OCI-LY7 (cell line): Measurements from ENCODE around the gene AOPEP. TPM values are rescaled to one million over a fixed set of nuclear protein-coding genes. Genes with fewer than 3 reads are reported as not detected.
"Not testable (repeated sequence)": the region's sequence is repeated elsewhere in the genome, so short reads cannot be mapped to it uniquely, and the experiment has no call there.

Source experiments
- BruUV-seq: library from RNA; stranded (reverse); fragments of 400-500 nt; replicated peaks from 2 replicates; lab custom pipeline; 2021; lab: Mats Ljungman, UMichigan
- CTCF ChIA-PET: fragments of 300-600 bp; sonication (Branson Sonifier 250); formaldehyde crosslinking; loops from one replicate; lab custom pipeline; 2022; ENCODE audit warnings: antibody characterized with exemption; ENCODE audit not compliant: unreplicated experiment; lab: Charles Lee
- POLR2A ChIA-PET: fragments of 300-600 bp; sonication (Branson Sonifier 250); formaldehyde crosslinking; loops from one replicate; lab custom pipeline; 2022; ENCODE audit warnings: antibody characterized with exemption; lab: Charles Lee
- DNase-seq: peaks from one replicate; pipeline ENCODE4 v3.0.0-alpha.2; 2015; ENCODE audit warnings: low spot score
- H2AFZ ChIP-seq: fragments of 200-600 bp; sonication (generic), shearing (Covaris generic); 2 replicates; pipeline ENCODE4 v1.6.1; 2014; ENCODE audit warnings: mild to moderate bottlenecking, antibody characterized with exemption, low read length, moderate library complexity
- H3K27ac ChIP-seq: fragments of 200-600 bp; sonication (generic); 2 replicates; pipeline ENCODE4 v1.5.1; 2014; ENCODE audit warnings: mixed run types, low read depth, mild to moderate bottlenecking, moderate library complexity, low read length, inconsistent platforms; ENCODE audit not compliant: poor library complexity, severe bottlenecking
- H3K36me3 ChIP-seq: fragments of 200-600 bp; sonication (generic); 2 replicates; pipeline ENCODE4 v1.6.1; 2014; ENCODE audit warnings: mild to moderate bottlenecking, antibody characterized with exemption, low read length, moderate library complexity, mixed read lengths; ENCODE audit not compliant: insufficient read depth
- H3K4me1 ChIP-seq: fragments of 200-600 bp; sonication (generic); 2 replicates; pipeline ENCODE4 v1.5.1; 2014; ENCODE audit warnings: mild to moderate bottlenecking, low read length; ENCODE audit not compliant: insufficient read depth, poor library complexity, severe bottlenecking
- H3K4me2 ChIP-seq: fragments of 200-600 bp; sonication (generic); 2 replicates; pipeline ENCODE4 v1.6.1; 2014; ENCODE audit warnings: mild to moderate bottlenecking, low read length
- H3K4me3 ChIP-seq: fragments of 200-600 bp; sonication (generic); 2 replicates; pipeline ENCODE4 v1.5.1; 2014; ENCODE audit warnings: mild to moderate bottlenecking, low read depth, low read length; ENCODE audit not compliant: poor library complexity, severe bottlenecking
- H3K79me2 ChIP-seq: fragments of 200-600 bp; sonication (generic); 2 replicates; pipeline ENCODE4 v1.6.1; 2016; ENCODE audit warnings: low read depth, mild to moderate bottlenecking, low read length, moderate library complexity, mixed read lengths; ENCODE audit not compliant: insufficient read depth
- H3K9me2 ChIP-seq: fragments of 200-600 bp; sonication (generic); 2 replicates; pipeline ENCODE4 v1.6.1; 2016; ENCODE audit warnings: mild to moderate bottlenecking, low read length, mixed read lengths; ENCODE audit not compliant: insufficient read depth
- H3K9me3 ChIP-seq: fragments of 200-600 bp; sonication (generic); 2 replicates; pipeline ENCODE4 v1.6.1; 2014; ENCODE audit warnings: mild to moderate bottlenecking, mixed run types, low read length, mixed read lengths
- H4K20me1 ChIP-seq: fragments of 200-600 bp; sonication (generic); 2 replicates; pipeline ENCODE4 v1.6.1; 2014; ENCODE audit warnings: mild to moderate bottlenecking, antibody characterized with exemption, low read length, moderate library complexity, mixed read lengths; ENCODE audit not compliant: insufficient read depth
- EZH2phosphoT487 ChIP-seq: fragments of 200-600 bp; sonication (generic); IDR thresholded peaks from 2 replicates; pipeline ENCODE4 v1.6.1; 2018; ENCODE audit warnings: low read depth, borderline replicate concordance, mild to moderate bottlenecking, mixed run types, antibody characterized with exemption, low read length, moderate library complexity, mixed read lengths
- intact Hi-C: fragments of 100-400 bp; cut with micrococcal nuclease; formaldehyde crosslinking; loops from one replicate; pipeline ENCODE4 v1.10.0; 2022; ENCODE audit not compliant: unreplicated experiment
- total RNA-seq, 2 experiments: library from RNA; depleted of rRNA in 1 of 2; stranded (reverse); fragments of >200 nt in 1 of 2; shearing (Covaris generic) in 1 of 2; gene quantifications; 2 replicates each; pipeline ENCODE4 v1.2.3, GENCODE V29; 2014 to 2022
- TF ChIP-seq, protein P1 (sequence below): fragments of 200-600 bp; sonication (generic); conservative IDR thresholded peaks from 2 replicates; pipeline ENCODE4 v1.5.1; 2014; ENCODE audit warnings: mild to moderate bottlenecking, antibody characterized with exemption, low read length, moderate library complexity, mixed read lengths

Gene AOPEP
- total RNA-seq, 2 experiments from 2014 or later: 17.3 to 24.3 TPM

- no peak overlapping the region for H3K4me3 ChIP-seq
- H3K27ac ChIP-seq: no peak overlapping the region
- H3K79me2 ChIP-seq: no peaks in the 10 kb centered on the region
- H3K4me2 ChIP-seq: no peak overlapping the region
- no peaks in the 10 kb centered on the region for H4K20me1 ChIP-seq
- no peaks in the 10 kb centered on the region for H3K9me2 ChIP-seq
- POLR2A ChIA-PET: no interaction called here
- TF ChIP-seq, protein P1, sequence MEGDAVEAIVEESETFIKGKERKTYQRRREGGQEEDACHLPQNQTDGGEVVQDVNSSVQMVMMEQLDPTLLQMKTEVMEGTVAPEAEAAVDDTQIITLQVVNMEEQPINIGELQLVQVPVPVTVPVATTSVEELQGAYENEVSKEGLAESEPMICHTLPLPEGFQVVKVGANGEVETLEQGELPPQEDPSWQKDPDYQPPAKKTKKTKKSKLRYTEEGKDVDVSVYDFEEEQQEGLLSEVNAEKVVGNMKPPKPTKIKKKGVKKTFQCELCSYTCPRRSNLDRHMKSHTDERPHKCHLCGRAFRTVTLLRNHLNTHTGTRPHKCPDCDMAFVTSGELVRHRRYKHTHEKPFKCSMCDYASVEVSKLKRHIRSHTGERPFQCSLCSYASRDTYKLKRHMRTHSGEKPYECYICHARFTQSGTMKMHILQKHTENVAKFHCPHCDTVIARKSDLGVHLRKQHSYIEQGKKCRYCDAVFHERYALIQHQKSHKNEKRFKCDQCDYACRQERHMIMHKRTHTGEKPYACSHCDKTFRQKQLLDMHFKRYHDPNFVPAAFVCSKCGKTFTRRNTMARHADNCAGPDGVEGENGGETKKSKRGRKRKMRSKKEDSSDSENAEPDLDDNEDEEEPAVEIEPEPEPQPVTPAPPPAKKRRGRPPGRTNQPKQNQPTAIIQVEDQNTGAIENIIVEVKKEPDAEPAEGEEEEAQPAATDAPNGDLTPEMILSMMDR: no peak
- TF ChIP-seq EZH2phosphoT487: no peak
- CTCF ChIA-PET: no interaction called here
- H2AFZ ChIP-seq: no peak overlapping the region
- H3K4me1 ChIP-seq: no peaks in the 10 kb centered on the region
- BruUV-seq: no TSS peak
- intact Hi-C loops: loop anchor here (10.0 kb wide), 1 partner anchor 57 kb away; no protein-coding TSS in a partner anchor
- DNase-seq: no peak
- H3K36me3 ChIP-seq: no peaks in the 10 kb centered on the region
- no peaks in the 10 kb centered on the region for H3K9me3 ChIP-seq
These were observed 291.2 kb downstream of the AOPEP start for GRCh38 chr9:95017661-95018060.

GRCh38 chr9:95018099-95018936 lies 291.8 kb downstream of the AOPEP start:
- no peaks in the 10 kb centered on the region for H3K79me2 ChIP-seq
- no peaks in the 10 kb centered on the region for H3K9me2 ChIP-seq
- H4K20me1 ChIP-seq: no peaks in the 10 kb centered on the region
- no TSS peak for BruUV-seq
- H3K4me2 ChIP-seq: no peak overlapping the region
- no peaks in the 10 kb centered on the region for H3K4me1 ChIP-seq
- H3K27ac ChIP-seq: no peak overlapping the region
- POLR2A ChIA-PET: no interaction called here
- CTCF ChIA-PET: no interaction called here
- no peaks in the 10 kb centered on the region for H3K36me3 ChIP-seq
- H2AFZ ChIP-seq: no peak overlapping the region
- no peak for DNase-seq
- no peak overlapping the region for H3K4me3 ChIP-seq
- intact Hi-C loops: loop anchor here (10.0 kb wide), 1 partner anchor 56 kb away; no protein-coding TSS in a partner anchor
- TF ChIP-seq EZH2phosphoT487: no peak
- TF ChIP-seq, protein P1: no peak
- H3K9me3 ChIP-seq: no peaks in the 10 kb centered on the region

DNA sequence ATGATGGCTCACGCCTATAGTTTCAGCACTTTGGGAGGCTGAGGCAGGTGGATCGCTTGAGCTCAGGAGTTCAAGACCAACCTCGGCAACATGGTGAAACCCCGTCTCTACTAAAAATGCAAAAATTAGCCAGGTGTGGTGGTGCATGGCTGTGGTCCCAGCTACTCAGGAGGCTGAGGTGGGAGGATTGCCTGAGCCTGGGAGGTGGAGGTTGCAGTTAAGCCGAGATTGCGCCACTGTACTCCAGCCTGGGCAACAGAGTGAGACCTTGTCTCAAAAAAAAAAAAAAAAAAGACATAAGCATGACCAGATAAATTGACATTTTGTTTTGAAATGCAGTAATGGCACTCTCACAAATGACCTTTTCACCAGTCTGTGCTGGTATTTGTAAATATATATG lies 294.1 kb downstream of the AOPEP start:
- H3K27ac ChIP-seq, H3K4me1 ChIP-seq, H3K9me2 ChIP-seq, intact Hi-C loops, H3K4me3 ChIP-seq, H3K4me2 ChIP-seq, H4K20me1 ChIP-seq, CTCF ChIA-PET, BruUV-seq, H3K79me2 ChIP-seq, DNase-seq, H3K9me3 ChIP-seq, H3K36me3 ChIP-seq, H2AFZ ChIP-seq: not testable (repeated sequence)
- POLR2A ChIA-PET: interaction anchor here (1.0 kb wide), 1 partner anchor 34 kb away, joined by 3 read pairs; no protein-coding TSS in a partner anchor
